NCI-H2107 treated with DMSO at 0.1 percent for 48 hours (cell line): ENCODE results near the gene NPTX1.
A peak's percentile ranks its signal among the peaks of the same experiment; 100 is the strongest.

Experiments
- DNase-seq: peaks from one replicate; lab custom pipeline; 2025; ENCODE audit not compliant: unreplicated experiment; lab: John Stamatoyannopoulos, UW

Gene NPTX1

DNA sequence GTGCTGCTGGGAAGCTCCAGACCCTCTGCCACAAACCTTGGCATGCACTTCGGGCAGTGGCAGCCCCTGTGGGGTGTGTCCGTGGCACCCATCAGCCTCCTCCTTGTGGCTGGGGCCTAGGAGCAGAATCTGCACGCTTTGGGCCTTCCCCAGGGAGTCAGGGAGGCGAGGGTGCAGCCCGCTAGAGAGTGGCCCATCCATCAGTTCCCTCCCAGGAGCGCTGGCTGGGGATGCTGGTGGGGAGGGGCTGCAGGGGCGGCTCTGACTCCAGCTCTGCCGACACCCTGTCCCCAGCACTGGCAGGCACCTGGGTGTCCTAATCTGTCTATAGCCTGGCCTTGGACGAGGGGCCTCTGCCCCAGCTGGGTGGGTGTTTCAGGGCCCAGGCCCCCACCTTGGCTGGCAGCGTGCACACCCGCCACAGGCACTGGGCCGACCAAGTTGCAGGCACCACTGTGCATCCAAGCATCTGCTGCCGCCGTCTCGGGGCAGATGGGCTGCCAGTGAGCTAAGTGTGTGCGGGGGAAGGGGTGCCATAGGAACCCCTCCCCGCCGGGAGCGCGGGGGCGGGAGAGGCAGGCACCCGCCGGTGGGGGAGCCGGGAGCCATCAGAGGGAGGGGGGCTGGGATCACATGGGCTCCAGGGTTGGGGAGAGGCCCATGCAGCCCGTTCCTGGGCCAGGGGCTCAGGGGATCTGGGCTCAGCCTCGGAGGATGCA, 31.2 kb downstream of the NPTX1 start:
- DNase-seq, result no peak

DNA sequence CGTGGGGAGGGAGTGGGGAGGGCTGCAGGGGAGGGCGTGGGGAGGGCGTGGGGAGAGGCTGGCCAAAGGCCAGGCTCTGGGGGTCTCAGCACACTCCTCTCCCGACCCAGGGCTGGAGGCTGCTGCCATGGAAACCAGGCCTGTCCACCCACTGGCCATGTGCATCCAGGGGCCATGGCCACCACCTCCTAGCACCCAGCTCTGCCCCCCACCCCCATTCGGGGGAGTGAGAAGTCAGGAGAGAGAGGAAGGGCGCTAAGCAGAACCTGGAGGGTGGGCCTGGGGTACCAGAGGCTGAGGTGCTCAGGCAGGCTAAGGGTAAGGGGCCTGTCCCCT, 31.8 kb downstream of the NPTX1 start:
- no peak for DNase-seq

DNA sequence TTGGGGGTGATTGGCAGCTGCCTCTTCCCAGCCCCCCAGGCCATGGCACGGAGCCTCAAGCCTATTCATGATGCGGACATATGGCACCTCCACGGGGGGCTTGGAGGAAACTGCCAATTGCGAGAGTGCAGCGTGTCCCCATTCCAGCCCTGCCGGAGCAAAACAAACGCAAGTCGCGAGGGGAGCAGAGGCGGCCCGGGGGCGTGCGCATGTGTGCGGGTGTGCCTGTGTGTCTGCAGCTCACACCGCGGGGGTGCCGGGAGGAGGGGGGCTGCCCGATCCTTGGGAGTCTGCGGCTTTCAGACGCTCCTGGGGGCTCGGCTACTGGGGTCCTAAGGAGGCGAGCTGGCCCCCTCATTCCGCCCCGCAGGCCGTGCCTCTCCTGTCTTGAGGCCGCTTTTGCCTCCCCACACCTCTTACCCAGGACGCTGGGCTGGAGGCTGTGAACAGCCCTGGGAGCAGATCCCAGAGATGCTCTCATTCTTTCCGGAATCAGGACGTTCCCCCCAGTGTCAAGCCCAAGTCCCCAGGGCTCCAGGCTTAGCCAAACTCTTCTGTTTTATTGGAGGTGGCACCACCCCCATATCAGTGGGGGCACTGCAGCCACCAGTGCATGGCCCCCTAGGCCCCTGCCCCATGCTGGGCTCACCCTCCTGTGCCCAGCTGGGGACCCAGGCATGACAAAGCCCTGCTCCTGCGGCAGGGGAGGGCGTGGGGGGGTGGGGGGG, 32.3 kb downstream of the NPTX1 start:
- DNase-seq, result no peak

DNA sequence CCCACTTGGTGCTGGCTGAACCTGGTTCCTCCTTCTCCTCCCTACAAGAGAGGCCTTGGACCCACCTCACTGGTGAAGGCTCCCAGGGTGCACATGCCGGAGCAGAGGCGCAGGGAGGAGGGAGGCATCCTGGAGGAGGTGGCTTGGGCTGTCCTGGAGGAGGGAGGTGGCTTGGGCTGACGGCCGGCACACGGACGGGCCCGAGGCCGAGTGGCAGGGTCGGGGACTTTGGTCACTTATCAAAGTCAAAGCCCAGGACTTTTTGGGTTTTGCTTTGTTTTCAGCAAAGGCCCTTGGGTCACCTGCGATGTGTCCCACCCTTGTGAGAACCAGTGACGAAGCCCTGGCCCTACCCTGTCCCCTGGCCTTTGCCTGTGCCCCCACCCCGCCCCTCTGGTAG, 32.9 kb downstream of the NPTX1 start:
- DNase-seq, result no peak

DNA sequence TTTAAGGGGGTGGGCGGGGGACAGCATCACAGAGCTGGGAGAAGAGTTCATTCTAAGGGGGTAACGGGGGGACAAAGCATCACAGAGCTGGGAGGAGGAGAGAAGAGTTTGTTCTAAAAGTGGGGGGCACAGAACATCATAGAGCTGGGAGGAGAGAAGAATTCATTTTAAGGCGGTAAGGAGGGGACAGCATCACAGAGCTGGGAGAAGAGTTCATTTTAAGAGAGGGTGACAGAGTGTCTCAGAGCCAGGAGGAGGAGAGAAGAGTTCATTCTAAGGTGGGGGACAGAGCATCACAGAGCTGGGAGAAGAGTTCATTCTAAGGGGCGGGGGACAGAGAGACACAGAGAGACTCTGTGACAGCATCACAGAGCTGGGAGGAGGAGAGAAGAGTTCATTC, 33.6 kb downstream of the NPTX1 start:
- DNase-seq, result no peak

DNA sequence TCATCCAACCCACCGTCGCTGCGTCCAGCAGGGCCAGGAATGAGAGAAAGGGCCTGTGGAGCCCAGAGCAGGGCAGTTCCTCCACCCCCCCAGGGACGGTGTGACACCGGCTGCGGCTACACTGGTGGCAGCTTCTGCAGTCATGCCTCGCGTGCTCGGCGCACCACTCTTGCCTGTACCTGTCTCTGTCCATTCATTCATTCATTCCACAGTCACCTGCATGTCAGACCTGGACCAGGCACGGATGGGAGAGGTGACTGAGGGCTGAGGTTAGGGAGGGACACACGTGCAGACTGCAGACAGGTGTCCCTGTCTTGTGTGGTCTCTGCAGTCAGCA, 34.1 kb downstream of the NPTX1 start:
- DNase-seq, result no peak

DNA sequence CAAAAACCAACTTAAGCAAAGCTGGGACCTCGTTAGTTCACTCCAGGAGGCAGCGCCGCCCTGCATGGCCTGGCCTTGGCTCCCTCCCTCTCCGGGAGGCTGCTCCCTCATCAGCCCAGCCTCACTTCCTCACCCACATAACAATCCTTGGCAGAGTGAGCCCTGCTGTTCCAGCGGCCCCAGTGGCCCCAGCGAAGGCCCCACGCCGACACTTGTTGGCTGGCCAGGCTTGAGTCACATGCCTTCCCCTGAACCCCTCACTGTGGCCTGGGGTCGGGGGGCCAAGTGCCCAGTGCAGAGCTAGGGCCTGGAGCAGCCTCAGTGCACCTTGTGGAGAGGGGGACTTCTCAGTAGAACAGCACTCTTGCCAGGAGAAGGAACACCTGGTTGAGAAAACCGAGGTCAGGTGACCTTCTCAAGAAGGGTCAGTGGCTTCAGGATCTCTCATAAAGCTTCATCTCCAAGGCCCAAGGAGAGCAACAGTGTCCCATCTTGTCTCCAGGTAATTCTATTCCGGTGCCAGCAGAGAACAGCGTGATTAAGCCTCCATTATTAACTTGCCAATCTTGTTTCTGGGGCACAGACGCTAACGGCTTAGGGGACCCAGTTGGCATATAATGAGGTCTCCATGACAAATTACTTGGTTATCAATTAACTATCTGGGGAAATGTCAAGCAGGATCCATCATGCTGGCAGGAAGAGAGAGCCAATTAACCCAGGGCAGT, 34.6 kb downstream of the NPTX1 start:
- no peak for DNase-seq

DNA sequence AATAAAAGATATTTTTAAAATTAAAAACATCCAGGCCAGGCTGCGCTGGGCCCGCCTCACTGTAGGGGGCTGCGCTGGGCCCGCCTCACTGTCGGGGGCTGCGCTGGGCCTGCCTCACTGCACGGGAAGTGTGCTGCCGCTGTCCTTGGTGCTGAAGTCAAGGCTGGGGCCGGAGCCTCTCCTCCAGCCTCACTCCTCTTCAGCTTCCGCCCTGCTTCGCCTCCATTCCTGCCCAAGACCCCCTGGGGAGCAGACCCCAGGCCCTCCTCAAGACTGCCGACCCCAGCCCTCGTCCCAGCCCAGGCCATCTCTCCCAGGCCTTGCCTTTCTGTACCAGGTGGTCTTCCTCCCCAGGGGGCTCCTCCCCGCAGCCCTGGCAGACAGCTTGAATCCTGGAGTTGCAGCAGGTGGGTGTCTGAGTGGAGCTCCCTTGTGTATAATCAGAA, 35.3 kb downstream of the NPTX1 start:
- peak; percentile 20 for DNase-seq

DNA sequence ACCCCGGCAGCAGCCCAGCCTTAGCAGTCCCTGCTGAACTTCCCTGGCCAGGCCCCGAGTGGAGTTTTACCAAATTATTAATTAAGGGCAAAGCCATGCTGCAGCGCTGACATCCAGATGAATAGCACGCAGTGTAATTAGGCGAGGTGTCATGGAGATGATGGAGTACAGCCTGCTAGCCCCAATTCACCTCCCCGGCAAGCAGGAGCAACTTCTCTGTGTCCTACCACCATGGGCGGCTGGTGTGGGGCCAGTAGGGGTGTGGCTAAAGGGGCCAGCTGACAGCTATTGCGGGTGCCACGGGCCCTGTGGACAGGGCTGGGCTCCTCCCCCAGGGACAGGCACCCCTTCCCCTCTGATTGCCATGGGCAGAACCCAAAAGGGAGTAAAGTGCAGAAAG, 36.9 kb downstream of the NPTX1 start:
- no peak for DNase-seq

DNA sequence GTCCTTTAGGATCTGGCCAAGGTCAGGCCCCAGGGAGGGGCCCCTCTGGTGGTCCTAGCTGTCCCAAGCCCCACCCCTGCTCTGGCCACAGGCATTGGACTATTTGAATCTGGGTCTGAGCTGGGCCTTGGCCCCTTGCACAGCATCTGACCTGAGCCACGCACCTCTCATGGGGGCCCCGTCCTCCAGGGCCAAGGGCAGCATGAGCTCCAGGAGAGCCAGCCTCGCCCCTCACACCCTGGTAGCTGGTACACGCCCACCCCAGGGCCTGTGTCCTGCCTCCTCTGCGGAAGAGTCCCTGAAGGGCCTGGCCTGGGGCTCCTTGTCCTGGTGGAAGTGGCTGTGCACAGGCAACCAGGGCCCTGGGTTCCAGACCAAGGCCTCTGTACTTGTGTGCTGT, 37.6 kb downstream of the NPTX1 start:
- no peak for DNase-seq

DNA sequence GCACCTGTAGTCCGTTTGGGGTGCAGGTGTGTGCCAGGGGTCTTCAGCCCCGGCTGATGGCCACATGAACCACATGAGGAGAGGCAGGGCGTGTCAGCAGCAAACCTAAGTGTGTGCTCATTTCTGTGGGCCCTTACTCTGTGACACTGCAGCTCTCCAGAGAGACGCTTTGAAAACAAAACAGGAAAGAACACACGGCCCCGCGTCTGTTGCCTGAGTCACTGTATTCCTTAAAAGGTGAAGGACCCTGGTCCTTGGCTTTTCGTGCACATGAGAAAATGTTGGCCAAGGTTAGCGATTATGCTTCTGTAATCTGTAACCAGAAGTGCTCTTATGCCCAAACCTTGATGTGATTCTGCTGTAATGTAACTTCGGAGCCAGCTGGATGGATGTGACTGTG, 38.9 kb downstream of the NPTX1 start:
- DNase-seq, result no peak

DNA sequence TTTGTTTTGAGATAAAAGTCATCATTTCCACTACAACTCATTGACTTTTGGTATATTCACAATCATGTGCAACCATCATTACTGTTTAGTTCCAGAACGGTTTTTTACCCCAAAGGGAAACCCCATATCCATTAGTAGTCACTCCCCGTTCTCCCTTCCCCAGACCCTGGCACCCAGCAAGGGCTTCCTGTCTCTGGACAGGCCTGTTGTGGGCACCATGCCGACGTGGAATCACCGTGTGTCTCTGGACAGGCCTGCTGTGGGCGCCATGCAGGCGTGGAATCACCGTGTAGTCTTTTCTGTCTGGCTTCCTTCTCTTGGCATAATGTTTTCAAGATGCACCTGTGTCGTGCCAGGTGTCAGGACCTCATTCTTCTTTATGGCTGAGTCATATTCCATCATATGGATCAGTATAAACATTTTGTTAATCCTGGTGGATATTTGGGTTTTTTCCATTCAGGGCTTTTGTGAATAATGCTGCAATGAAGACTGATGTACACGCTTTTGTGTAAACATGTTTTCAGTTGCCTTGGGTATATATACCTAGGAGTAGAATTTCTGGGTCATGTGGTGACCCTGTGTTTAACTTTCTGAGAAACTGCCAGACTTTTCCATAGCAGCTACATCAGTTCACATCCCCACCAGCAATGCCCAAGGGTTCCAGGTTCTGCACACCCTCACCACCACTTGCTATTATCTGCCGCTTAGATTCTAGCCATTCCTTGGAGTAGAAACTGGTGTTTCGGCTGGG, 42.3 kb downstream of the NPTX1 start:
- DNase-seq, result no peak

DNA sequence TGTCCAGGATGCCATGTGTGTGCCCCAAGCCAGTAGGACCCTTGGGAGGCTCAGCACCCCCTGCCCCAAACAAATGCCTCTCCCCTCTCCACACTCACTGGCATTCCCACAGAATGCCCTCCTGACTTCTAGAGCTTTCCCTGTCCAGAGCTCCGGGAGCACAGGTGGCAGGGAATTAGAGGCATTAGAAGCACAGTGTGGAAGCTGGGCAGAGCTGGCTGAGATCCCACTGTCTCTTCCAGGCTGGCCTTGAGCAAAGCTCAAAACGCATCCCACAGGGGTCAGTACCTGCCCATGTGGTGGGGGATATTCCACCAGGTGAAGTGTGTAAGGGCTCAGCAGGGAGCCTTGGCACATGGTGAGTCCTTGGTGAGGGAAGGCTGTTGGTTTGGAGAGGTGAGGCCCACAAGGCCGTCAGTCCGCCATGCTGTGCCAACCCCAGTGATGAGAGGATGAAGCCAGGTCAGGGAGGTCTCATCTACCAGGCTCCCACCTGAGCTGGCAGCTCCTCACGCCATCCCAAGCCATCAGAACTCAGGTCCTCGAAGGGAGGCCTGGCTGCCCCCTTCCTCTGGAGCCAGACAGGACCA, 43.4 kb downstream of the NPTX1 start:
- DNase-seq, result no peak

DNA sequence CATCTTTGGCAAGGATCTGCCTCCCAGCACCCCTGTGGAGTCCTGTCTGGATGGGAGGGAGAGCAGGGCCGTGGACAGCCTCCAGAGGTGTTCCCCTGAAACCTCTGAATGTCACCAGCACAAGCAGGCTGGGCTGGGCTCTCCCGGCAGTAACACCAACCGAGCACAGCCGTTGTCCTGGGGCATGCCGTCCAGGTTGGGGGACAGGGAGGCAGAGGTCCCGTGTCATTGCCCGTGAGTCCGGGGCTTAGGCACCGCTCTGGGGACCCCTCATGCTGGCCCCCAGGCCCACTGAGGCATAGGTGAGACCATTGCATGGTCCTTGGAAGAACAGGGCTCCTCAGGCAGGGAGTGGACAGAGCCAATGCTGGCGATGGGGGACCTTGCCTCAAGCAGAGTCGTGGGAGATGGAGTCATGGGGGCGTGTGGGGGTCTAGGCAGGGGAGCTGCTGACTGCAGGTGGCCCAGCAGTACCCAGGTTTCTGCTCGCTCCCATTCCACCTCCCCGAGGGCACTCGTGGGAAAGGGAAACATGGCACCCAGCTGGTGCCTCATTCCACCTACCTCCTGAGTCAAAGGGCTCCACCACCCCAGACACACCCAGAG, 44.0 kb downstream of the NPTX1 start:
- no peak for DNase-seq

DNA sequence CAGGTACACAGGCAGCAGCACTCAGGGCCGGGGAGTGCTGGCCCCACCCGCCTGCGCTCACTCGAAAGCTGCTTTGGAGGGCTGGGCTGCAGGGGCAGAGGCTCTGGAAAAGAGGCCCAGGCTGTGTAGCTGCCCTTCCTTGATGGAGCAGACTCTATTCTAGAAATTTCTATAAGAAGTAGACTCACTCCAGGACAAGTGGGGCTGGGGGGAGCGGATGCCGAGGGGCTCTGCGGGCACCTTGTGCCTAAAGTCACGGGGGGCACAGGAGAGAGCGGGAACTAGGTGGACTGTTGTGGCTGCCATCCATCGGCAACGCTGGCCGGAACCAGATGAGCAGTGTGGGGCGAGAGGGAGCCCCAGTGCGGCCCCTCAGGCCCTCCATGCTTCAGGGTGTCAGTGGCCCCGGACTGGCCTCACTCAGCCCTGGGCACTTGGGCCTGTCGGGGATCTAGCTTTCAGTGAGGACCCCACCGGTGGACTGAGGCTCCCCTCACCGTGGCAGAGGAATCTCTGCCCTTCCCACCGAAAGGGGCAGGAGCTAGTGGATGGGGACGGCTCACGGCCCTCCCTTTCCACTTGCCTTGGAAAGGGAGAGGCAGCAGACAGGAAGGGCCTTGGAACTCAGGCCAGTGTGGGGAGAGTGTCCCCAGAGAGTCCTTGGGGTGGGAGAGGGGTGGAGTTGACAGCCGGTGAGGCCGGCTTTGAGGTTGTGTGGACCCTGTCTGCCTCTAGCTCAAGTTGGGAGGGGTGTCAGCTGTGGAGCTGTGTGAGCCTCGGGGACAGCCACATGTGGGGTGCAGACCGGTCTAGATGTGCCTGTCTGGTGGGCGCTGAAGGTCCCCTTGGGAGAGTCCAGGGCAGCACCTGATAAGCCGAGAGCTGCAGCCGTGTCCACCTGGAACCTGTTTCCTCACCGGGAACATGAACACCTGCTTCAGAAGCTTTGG, 44.9 kb downstream of the NPTX1 start:
- DNase-seq, result no peak

DNA sequence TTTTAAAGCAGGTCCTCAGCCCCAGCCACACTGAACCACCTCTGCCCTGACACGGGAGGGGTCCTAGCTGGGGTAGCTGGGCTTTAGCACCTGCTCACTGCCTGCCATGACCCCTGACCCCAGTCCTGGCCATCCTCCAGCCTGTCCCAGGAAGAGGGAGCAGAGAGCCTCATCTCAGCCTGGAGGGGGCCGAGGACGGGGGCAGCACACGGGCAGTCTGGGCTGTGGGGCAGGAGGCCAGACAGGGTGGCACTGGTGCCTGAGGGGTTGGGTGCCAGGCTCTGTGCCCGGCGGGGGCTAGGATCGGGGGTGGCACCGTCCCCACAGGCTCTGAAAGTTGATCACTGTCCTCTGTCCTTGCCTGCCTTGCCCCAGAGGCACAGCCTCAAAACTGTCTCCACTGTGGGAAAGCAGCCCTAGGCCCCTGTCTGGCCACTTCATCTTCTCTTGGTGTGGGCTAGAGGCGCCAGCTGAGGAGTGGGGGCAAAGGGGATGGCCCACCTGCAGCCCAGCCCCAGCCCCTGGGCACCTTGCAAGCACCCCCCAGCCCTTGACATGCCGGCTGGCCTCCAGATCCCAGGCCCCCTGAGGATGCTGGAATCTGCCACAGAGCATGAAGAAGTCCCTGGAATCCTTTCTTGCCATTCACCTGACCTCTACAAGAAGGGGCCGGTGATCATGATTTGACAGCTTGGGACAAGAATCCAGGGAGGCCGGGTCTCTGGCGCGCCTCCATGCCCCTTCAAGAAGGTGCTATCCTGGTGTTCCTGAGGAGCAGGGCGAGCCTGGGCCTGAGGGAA, 45.8 kb downstream of the NPTX1 start:
- DNase-seq, result no peak

DNA sequence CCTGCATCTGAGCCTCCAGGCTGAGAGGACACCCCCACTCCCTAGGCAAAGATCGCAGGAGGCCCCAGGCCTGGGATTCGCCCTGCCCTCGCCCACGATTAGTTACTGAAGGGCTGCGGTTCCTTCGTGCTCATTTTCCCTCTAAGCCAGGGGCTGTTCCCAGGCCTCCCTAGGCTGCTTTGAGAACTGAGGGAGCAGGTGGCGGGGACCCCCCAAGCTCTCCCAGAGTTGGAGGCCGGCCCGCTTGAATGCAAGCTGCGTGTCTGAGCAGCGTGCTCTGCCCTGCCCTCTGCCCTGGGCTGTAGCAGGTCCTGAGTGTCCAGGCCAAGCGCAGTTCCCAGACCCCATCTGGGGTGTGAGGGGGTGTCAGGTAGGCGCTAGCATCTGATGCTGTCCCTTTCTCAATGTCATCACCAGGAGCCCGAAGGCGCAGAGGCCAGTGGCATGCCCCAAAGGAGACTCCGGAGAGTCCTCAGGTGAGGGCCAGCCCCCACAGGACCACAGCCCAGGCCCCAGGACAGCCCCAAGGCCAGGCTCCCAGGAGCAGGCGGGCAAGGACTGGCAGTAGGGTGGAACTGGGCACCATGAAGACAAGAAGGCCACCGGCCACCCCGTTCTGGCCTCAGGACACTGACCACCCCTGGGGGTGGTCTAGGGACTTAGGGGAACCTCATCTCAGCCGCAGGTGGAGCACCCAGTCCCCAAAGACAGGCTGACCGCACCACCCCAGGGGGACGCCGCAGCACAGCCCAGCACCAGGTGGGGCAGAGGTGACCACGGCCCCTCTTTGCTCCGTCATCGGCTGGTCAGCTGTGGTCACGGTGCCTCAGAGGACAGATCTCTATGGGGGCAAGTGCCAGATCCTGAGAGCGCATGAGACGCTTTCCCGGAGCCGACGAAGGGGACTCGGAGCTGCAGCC, 46.8 kb downstream of the NPTX1 start:
- DNase-seq, result no peak

DNA sequence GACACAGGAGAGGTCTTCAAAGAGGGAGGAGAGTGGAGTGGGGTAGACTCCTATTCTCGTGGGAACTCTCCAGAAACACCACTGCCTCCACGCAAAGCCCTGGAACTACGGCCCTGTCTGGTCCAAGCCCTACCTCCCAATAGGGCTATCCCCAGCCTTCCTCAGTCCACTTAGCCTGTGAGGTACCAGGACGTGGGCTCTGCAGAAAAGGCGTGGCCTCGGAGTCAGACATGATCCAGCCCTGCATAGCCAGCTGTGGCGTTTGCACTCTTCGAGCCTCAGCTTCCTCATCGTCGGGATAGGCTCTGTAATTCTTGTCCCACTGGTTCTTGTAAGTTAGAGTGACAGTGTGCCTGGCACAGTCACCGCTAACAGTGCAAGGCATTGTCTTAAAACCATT, 47.6 kb downstream of the NPTX1 start:
- DNase-seq, result no peak
